Measurements from ENCODE around the gene ADK. TPM values are rescaled to one million over a fixed set of nuclear protein-coding genes. Genes with fewer than 3 reads are reported as not detected.

ADK gene
- total RNA-seq, 3 donors from 2014 or later = 27.2 to 50.8 (median 40.0) TPM

GRCh38 chr10:74263996-74264395 is 113.0 kb downstream of the ADK start:
- H3K36me3 ChIP-seq = no peaks in the 10 kb centered on the region
- H3K4me1 ChIP-seq = no peaks in the 10 kb centered on the region
- H3K4me3 ChIP-seq = no peak overlapping the region
- H3K27ac ChIP-seq = no peak overlapping the region
- DNase-seq (ENCODE audit: low spot score in 2 of 2) = no peak
- no peaks in the 10 kb centered on the region for H3K27me3 ChIP-seq
- H3K9me3 ChIP-seq = no peaks in the 10 kb centered on the region
- intact Hi-C loops (cut with DNase I; ENCODE audit: low total_unique reads) = no loop called here
- TF ChIP-seq CTCF (IDR thresholded peaks at IDR 0.05) (no peak), POLR2AphosphoS5 (IDR thresholded peaks at IDR 0.05) (no peak), POLR2A (IDR thresholded peaks at IDR 0.05) (no peak)

GRCh38 chr10:74272288-74272687 is 121.3 kb downstream of the ADK start:
- intact Hi-C loops (cut with DNase I; ENCODE audit: low total_unique reads) = no loop called here
- Histone ChIP-seq H3K27me3 (no peaks in the 10 kb centered on the region), H3K4me1 (no peaks in the 10 kb centered on the region), H3K9me3 (no peaks in the 10 kb centered on the region), H3K27ac (no peak overlapping the region), H3K4me3 (no peak overlapping the region), H3K36me3 (no peaks in the 10 kb centered on the region)
- no peak for TF ChIP-seq CTCF (IDR thresholded peaks at IDR 0.05)
- no peak for TF ChIP-seq POLR2A (IDR thresholded peaks at IDR 0.05)
- TF ChIP-seq POLR2AphosphoS5 (IDR thresholded peaks at IDR 0.05) = no peak
- DNase-seq (ENCODE audit: low spot score in 2 of 2) = no peak

- TF ChIP-seq POLR2A (IDR thresholded peaks at IDR 0.05) = no peak
- TF ChIP-seq POLR2AphosphoS5 (IDR thresholded peaks at IDR 0.05) = no peak
- TF ChIP-seq CTCF (IDR thresholded peaks at IDR 0.05) = no peak
- Histone ChIP-seq H3K4me3 (no peak overlapping the region), H3K9me3 (no peaks in the 10 kb centered on the region), H3K4me1 (no peaks in the 10 kb centered on the region), H3K27me3 (no peaks in the 10 kb centered on the region), H3K36me3 (no peaks in the 10 kb centered on the region), H3K27ac (no peak overlapping the region)
- DNase-seq (ENCODE audit: low spot score in 2 of 2) = no peak
- intact Hi-C loops (cut with DNase I; ENCODE audit: low total_unique reads) = no loop called here
These were observed 124.8 kb downstream of the ADK start for GRCh38 chr10:74275755-74276290.

- Histone ChIP-seq H3K4me3 (no peak overlapping the region), H3K27ac (no peak overlapping the region), H3K27me3 (no peaks in the 10 kb centered on the region), H3K36me3 (no peaks in the 10 kb centered on the region), H3K4me1 (no peaks in the 10 kb centered on the region), H3K9me3 (no peaks in the 10 kb centered on the region)
- intact Hi-C loops (cut with DNase I; ENCODE audit: low total_unique reads) = no loop called here
- TF ChIP-seq POLR2AphosphoS5 (IDR thresholded peaks at IDR 0.05) (no peak), CTCF (IDR thresholded peaks at IDR 0.05) (no peak), POLR2A (IDR thresholded peaks at IDR 0.05) (no peak)
- no peak for DNase-seq (ENCODE audit: low spot score in 2 of 2)
These were observed 125.4 kb downstream of the ADK start for GRCh38 chr10:74276416-74276815.

- no peak for DNase-seq (ENCODE audit: low spot score in 2 of 2)
- H3K27ac ChIP-seq = no peak overlapping the region
- H3K4me1 ChIP-seq = no peaks in the 10 kb centered on the region
- intact Hi-C loops (cut with DNase I; ENCODE audit: low total_unique reads) = no loop called here
- no peaks in the 10 kb centered on the region for H3K36me3 ChIP-seq
- no peak overlapping the region for H3K4me3 ChIP-seq
- no peaks in the 10 kb centered on the region for H3K27me3 ChIP-seq
- TF ChIP-seq POLR2AphosphoS5 (IDR thresholded peaks at IDR 0.05) = no peak
- TF ChIP-seq CTCF (IDR thresholded peaks at IDR 0.05) = no peak
- TF ChIP-seq POLR2A (IDR thresholded peaks at IDR 0.05) = no peak
- H3K9me3 ChIP-seq = no peaks in the 10 kb centered on the region
These were observed 131.3 kb downstream of the ADK start for GRCh38 chr10:74282151-74282847.

All from breast epithelium (tissue), 4 donors.